Measurements from ENCODE around the gene TBC1D22A. TPM values are rescaled to one million over a fixed set of nuclear protein-coding genes. Genes with fewer than 3 reads are reported as not detected.

Gene TBC1D22A
- total and polyA plus RNA-seq, 10 of the 15 experiments (the other 5 are each of a cell fraction or from before 2014, with no cell fraction given) = 0.63 to 44.7 (median 27.4) TPM

GRCh38 chr22:47063606-47064005, 301.2 kb downstream of the TBC1D22A start:
- in situ Hi-C loops (cut with MboI) = no loop called here
- RAD21 ChIA-PET (ENCODE audit: unreplicated experiment) = no interaction called here
- no peak for FAIRE-seq
- H3K27ac ChIP-seq (ENCODE audit: control insufficient read depth, insufficient read depth) = no peak overlapping the region
- H3K36me3 ChIP-seq (ENCODE audit: control insufficient read depth in 2 of 2, insufficient read depth in 2 of 2, low read length in 1 of 2) = peaks cover 4 to 13% of the 10 kb centered on the region in 2 experiments; a peak in 2 of 4 replicates
- H3K4me1 ChIP-seq (ENCODE audit: control insufficient read depth, insufficient read depth, low read length) = peaks cover 13% of the 10 kb centered on the region
- 92% methylated on average over 10 of the region's 10 CpGs for WGBS (ENCODE audit: insufficient coverage, insufficient replicate concordance, low lambda C conversion rate, missing lambda C conversion rate)
- H3K4me3 ChIP-seq = no peak overlapping the region
- H2AFZ ChIP-seq (ENCODE audit: control insufficient read depth, low read depth, low read length) = no peak overlapping the region
- no peak for DNase-seq (ENCODE audit: low read depth, low spot score)
- no peak overlapping the region for H3K4me2 ChIP-seq (ENCODE audit: control insufficient read depth, insufficient read depth)
- BruUV-seq (replicated peaks) = no TSS peak
- no peaks in the 10 kb centered on the region for H3K27me3 ChIP-seq (replicated peaks in 1 of 2; ENCODE audit: control insufficient read depth in 2 of 2, insufficient read depth in 2 of 2, low read length in 1 of 2)
- H4K20me1 ChIP-seq (ENCODE audit: control insufficient read depth, insufficient read depth) = no peaks in the 10 kb centered on the region
- CTCF ChIA-PET = no interaction called here
- no peak for ATAC-seq
- SMC1A ChIA-PET (ENCODE audit: uncharacterized antibody, unreplicated experiment) = no interaction called here
- POLR2A ChIA-PET = no interaction called here
- intact Hi-C loops (cut with micrococcal nuclease; ENCODE audit: unreplicated experiment) = no loop called here
- H3K79me2 ChIP-seq (ENCODE audit: control insufficient read depth, insufficient read depth, low read length) = no peaks in the 10 kb centered on the region
- no peak overlapping the region for H3K9ac ChIP-seq (ENCODE audit: control insufficient read depth, insufficient read depth, low read length)
- no peaks in the 10 kb centered on the region for H3K9me3 ChIP-seq (replicated peaks; ENCODE audit: control insufficient read depth, insufficient read depth, low read length)
- TF ChIP-seq HDAC6 (IDR thresholded peaks at IDR 0.05; ENCODE audit: unreplicated experiment) = no peak
- TF ChIP-seq, protein P1, sequence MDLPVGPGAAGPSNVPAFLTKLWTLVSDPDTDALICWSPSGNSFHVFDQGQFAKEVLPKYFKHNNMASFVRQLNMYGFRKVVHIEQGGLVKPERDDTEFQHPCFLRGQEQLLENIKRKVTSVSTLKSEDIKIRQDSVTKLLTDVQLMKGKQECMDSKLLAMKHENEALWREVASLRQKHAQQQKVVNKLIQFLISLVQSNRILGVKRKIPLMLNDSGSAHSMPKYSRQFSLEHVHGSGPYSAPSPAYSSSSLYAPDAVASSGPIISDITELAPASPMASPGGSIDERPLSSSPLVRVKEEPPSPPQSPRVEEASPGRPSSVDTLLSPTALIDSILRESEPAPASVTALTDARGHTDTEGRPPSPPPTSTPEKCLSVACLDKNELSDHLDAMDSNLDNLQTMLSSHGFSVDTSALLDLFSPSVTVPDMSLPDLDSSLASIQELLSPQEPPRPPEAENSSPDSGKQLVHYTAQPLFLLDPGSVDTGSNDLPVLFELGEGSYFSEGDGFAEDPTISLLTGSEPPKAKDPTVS (IDR thresholded peaks at IDR 0.05; ENCODE audit: low read depth, low read length) = no peak
- TF ChIP-seq FOXM1 (IDR thresholded peaks at IDR 0.05; ENCODE audit: low read depth, low read length) = no peak
- no peak for TF ChIP-seq SRF (IDR thresholded peaks at IDR 0.05; ENCODE audit: low read depth in 2 of 2, low read length in 2 of 2)
- no peak for TF ChIP-seq GABPA (IDR thresholded peaks at IDR 0.05; ENCODE audit: low read depth)
- no peak for TF ChIP-seq ZNF274 (IDR thresholded peaks at IDR 0.05; ENCODE audit: insufficient read depth, insufficient read length)
- no peak for TF ChIP-seq KLF5 (IDR thresholded peaks at IDR 0.05; ENCODE audit: partially characterized antibody)
- TF ChIP-seq, protein P2, sequence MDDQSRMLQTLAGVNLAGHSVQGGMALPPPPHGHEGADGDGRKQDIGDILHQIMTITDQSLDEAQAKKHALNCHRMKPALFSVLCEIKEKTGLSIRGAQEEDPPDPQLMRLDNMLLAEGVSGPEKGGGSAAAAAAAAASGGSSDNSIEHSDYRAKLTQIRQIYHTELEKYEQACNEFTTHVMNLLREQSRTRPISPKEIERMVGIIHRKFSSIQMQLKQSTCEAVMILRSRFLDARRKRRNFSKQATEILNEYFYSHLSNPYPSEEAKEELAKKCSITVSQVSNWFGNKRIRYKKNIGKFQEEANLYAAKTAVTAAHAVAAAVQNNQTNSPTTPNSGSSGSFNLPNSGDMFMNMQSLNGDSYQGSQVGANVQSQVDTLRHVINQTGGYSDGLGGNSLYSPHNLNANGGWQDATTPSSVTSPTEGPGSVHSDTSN (IDR thresholded peaks at IDR 0.05; ENCODE audit: insufficient replicate concordance, low read depth, low read length) = no peak
- TF ChIP-seq SMAD1 (IDR thresholded peaks at IDR 0.05; ENCODE audit: low read depth, partially characterized antibody) = no peak
- TF ChIP-seq TCF3 (IDR thresholded peaks at IDR 0.05; ENCODE audit: borderline replicate concordance, insufficient read depth, low read depth, low read length) = no peak
- TF ChIP-seq ZNF207 (IDR thresholded peaks at IDR 0.05; ENCODE audit: borderline replicate concordance) = no peak
- no peak for TF ChIP-seq BCL11A (IDR thresholded peaks at IDR 0.05; ENCODE audit: low read depth, low read length)
- TF ChIP-seq RELB (IDR thresholded peaks at IDR 0.05; ENCODE audit: low read depth) = no peak
- no peak for TF ChIP-seq STAT1 (conservative IDR thresholded peaks at IDR 0.05)
- TF ChIP-seq USF2 (IDR thresholded peaks at IDR 0.05; ENCODE audit: borderline replicate concordance, low read depth, low read length) = no peak
- TF ChIP-seq TCF7 (IDR thresholded peaks at IDR 0.05; ENCODE audit: borderline replicate concordance) = no peak
- TF ChIP-seq, protein P3, sequence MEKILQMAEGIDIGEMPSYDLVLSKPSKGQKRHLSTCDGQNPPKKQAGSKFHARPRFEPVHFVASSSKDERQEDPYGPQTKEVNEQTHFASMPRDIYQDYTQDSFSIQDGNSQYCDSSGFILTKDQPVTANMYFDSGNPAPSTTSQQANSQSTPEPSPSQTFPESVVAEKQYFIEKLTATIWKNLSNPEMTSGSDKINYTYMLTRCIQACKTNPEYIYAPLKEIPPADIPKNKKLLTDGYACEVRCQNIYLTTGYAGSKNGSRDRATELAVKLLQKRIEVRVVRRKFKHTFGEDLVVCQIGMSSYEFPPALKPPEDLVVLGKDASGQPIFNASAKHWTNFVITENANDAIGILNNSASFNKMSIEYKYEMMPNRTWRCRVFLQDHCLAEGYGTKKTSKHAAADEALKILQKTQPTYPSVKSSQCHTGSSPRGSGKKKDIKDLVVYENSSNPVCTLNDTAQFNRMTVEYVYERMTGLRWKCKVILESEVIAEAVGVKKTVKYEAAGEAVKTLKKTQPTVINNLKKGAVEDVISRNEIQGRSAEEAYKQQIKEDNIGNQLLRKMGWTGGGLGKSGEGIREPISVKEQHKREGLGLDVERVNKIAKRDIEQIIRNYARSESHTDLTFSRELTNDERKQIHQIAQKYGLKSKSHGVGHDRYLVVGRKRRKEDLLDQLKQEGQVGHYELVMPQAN (conservative IDR thresholded peaks at IDR 0.05) = no peak

All from GM12878 (cell line).